ENCODE results near the gene TTC21A. TPM values are rescaled to one million over a fixed set of nuclear protein-coding genes. Genes with fewer than 3 reads are reported as not detected.

Gene TTC21A
- total RNA-seq, 2 donors from 2014 or later, result 6.7 to 46.5 TPM

DNA sequence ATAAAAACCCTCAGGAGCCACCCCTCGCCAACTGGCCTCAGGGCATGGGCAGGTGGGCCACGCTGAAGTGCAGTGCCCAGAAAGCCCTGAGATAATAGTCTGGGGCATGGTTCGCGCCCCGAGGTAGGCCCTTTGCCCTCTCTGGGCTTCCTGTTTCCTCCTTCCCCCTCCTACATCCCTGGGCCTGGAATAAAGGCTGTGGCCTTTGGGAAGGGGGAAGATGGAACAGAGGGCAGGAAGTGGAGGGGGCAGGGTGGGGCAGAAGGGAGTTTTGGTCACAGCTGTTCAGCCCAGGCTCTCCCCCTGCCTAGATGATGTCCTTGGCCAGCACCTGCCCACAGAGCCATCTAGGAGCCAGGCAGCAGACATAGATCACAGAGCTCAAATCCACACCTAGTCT is 34.6 kb downstream of the TTC21A start:
- Histone ChIP-seq H3K27ac (peak overlapping the region; percentile 93 to 97 (median 95)), H3K36me3 (replicated peaks in 1 of 2; ENCODE audit: insufficient read depth in 1 of 2, low read depth in 2 of 2) (peaks cover 20 to 21% of the 10 kb centered on the region in 2 donors), H3K4me3 (no peak overlapping the region), H3K9me3 (no peaks in the 10 kb centered on the region), H3K4me1 (peaks cover 67% of the 10 kb centered on the region), H3K27me3 (no peaks in the 10 kb centered on the region)
- intact Hi-C loops (cut with DNase I), result no loop called here
- TF ChIP-seq POLR2A (IDR thresholded peaks at IDR 0.05), result peak in 2 of 3 donors; percentile 29 to 53
- TF ChIP-seq, protein P1, sequence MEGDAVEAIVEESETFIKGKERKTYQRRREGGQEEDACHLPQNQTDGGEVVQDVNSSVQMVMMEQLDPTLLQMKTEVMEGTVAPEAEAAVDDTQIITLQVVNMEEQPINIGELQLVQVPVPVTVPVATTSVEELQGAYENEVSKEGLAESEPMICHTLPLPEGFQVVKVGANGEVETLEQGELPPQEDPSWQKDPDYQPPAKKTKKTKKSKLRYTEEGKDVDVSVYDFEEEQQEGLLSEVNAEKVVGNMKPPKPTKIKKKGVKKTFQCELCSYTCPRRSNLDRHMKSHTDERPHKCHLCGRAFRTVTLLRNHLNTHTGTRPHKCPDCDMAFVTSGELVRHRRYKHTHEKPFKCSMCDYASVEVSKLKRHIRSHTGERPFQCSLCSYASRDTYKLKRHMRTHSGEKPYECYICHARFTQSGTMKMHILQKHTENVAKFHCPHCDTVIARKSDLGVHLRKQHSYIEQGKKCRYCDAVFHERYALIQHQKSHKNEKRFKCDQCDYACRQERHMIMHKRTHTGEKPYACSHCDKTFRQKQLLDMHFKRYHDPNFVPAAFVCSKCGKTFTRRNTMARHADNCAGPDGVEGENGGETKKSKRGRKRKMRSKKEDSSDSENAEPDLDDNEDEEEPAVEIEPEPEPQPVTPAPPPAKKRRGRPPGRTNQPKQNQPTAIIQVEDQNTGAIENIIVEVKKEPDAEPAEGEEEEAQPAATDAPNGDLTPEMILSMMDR (IDR thresholded peaks at IDR 0.05), result no peak
- DNase-seq (peak in 3 of 4 donors; percentile 66 to 72 (median 67)), ATAC-seq (peak; percentile 43)
- 12 to 27% methylated on average over 5 of the region's 5 CpGs for WGBS, 2 donors

DNA sequence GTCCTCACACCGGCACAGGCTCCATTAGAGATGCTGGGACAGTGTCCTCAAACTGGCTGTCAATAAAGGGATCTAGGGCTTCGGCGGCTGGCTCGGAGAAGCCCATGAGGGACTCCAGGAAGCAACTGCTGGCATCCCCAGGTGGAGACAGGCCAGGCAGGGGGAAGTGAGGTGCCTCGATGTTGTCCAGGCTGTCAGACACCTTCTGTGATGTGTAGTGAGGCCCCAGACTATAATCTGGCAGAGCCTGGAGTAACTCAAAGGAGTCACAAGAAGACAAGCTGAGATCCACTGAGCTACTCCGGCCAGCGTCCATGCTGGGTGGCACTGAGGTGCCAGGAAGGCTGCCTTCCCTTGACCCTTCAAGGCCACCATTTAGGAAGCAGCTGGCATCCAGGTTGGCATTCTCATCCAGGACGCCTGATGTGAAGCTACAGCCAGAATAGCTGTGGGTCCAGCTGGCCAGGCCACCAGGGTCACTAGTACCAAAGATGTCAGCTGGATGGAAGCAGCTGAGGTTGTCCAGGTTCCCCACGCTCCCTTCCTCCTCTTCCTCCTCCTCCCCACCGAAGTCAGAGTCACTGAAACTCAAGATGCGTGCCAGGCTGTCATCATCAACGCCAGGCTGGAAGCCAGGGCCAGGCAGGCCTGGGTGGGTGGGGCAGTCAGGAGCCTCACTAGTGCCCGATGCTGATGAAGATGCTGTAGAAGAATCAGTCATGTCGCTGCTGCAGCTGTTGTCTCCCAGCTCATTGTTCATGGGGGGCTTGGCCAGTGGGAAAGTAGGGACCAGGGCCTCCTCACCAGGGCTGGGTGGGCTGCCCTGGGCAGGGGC is 35.8 kb downstream of the TTC21A start:
- TF ChIP-seq, protein P1 (IDR thresholded peaks at IDR 0.05), result no peak
- no peak for TF ChIP-seq POLR2A (IDR thresholded peaks at IDR 0.05)
- Histone ChIP-seq H3K27me3 (no peaks in the 10 kb centered on the region), H3K36me3 (replicated peaks in 1 of 2; ENCODE audit: insufficient read depth in 1 of 2, low read depth in 2 of 2) (peaks cover 20 to 21% of the 10 kb centered on the region in 2 donors), H3K27ac (peak overlapping the region; percentile 93 to 97 (median 95)), H3K4me3 (no peak overlapping the region), H3K9me3 (no peaks in the 10 kb centered on the region), H3K4me1 (peaks cover 79% of the 10 kb centered on the region)
- 62 to 78% methylated on average over 10 to 14 of the region's 14 CpGs for WGBS, 2 donors
- ATAC-seq (no peak), DNase-seq (peak in 1 of 4 donors; percentile 8)
- intact Hi-C loops (cut with DNase I), result no loop called here

DNA sequence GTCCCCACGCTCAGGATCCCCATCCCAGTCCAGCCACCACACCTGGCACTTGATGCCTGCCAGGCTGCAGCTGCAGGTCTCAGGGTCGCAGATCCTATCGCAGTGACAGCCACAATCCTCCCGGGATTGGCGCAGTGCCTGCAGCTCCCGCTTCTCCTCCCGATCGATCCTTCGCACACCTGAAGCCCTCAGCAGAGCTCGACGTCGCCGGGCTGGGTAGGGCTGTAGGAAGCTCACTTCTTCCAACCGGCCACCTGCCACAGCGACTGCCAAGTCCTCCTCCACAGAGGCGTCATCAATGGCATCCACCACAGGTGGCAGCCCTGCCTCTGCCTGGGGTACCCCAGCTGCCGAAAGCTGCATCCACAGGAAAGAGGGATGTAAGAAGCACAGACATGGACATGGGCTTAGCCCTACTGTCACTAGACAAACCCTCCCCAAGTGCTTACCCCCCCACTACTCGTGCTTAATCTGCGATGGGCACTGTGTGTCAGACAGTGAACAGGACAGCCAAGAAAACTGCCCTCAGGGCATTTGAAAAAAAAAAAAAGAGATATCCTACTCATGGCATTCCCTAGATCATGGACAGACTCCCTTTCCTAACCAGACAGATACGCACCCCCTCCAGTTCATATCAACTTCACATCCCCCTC is 36.7 kb downstream of the TTC21A start:
- peaks cover 20 to 21% of the 10 kb centered on the region in 2 donors for H3K36me3 ChIP-seq (replicated peaks in 1 of 2; ENCODE audit: insufficient read depth in 1 of 2, low read depth in 2 of 2)
- intact Hi-C loops (cut with DNase I), result no loop called here
- WGBS, 2 donors, result 60 to 76% methylated on average over 9 to 15 of the region's 20 CpGs
- H3K4me1 ChIP-seq, result peaks cover 88% of the 10 kb centered on the region
- H3K27ac ChIP-seq, result peak overlapping the region in 2 of 4 donors; percentile 93 to 94
- TF ChIP-seq, protein P1 (IDR thresholded peaks at IDR 0.05), result no peak
- TF ChIP-seq POLR2A (IDR thresholded peaks at IDR 0.05), result no peak
- H3K9me3 ChIP-seq, result no peaks in the 10 kb centered on the region
- ATAC-seq (no peak), DNase-seq (peak in 1 of 4 donors; percentile 20)
- no peak overlapping the region for H3K4me3 ChIP-seq
- H3K27me3 ChIP-seq, result no peaks in the 10 kb centered on the region

DNA sequence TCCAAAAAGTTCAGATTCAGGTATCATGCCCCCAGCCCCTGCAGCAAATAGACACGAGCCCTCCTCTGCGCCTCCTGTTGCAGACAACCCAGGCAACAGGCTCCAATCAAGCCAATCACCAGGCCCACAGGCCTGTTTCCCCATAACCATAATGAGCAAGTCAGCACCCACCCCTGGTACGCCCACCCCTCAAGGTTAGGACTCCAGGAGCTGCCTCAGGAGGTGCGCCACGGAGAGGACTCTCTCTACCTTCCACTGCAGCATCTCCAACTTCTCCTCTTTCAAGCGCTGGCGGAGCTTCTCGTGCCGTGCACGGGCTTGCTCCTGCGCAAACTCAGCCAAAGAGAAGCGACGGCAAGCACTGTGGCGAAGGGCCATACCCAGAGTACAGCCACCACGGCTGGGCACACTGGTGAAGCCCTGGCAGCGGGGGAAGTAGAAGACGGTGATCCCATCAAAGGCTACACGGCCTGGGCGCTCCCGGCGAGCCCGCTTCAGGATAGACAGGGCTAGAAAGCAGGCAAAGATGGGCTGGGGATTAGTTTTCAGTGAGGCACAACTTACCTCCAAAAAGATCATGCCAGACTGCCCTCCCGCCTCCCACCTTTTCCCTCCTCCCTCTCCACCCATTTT is 37.4 kb downstream of the TTC21A start:
- Histone ChIP-seq H3K36me3 (replicated peaks in 1 of 2; ENCODE audit: insufficient read depth in 1 of 2, low read depth in 2 of 2) (peaks cover 20 to 21% of the 10 kb centered on the region in 2 donors), H3K27ac (peak overlapping the region in 1 of 4 donors; percentile 100), H3K4me3 (no peak overlapping the region), H3K9me3 (no peaks in the 10 kb centered on the region), H3K4me1 (peaks cover 90% of the 10 kb centered on the region), H3K27me3 (no peaks in the 10 kb centered on the region)
- no peak for ATAC-seq
- intact Hi-C loops (cut with DNase I), result loop anchor here (5.0 kb wide), 1 partner anchor 42 kb away; no protein-coding TSS in a partner anchor
- no peak for DNase-seq
- no peak for TF ChIP-seq POLR2A (IDR thresholded peaks at IDR 0.05)
- TF ChIP-seq, protein P1 (IDR thresholded peaks at IDR 0.05), result no peak
- 92 to 95% methylated on average over 23 of the region's 23 CpGs for WGBS, 2 donors
